Fibroblast of lung (primary cell): ENCODE measurements around the gene ITPRID1.

Source experiments
- CTCF ChIP-seq, 2 donors: IDR thresholded peaks in 1 of 2; conservative IDR thresholded peaks in 1 of 2; 1 replicate in 1 of 2; 2 replicates in 1 of 2; pipeline ENCODE4 v1.5.1; 2011 to 2012; ENCODE audit warnings: low read length in 2 of 2, control low read depth in 1 of 2, inconsistent platforms in 1 of 2, low read depth in 1 of 2, mild to moderate bottlenecking in 1 of 2
- EZH2 ChIP-seq: IDR thresholded peaks from 2 replicates; pipeline ENCODE4 v1.5.1; 2012; ENCODE audit warnings: low read length, control low read depth, mild to moderate bottlenecking; ENCODE audit errors: missing control alignments

GRCh38 chr7:31664890-31665289, 151.0 kb downstream of the ITPRID1 start:
- TF ChIP-seq EZH2 (no peak), CTCF (conservative IDR thresholded peaks at IDR 0.05 in 1 of 2, IDR thresholded peaks at IDR 0.05 in 1 of 2; ENCODE audit: low read depth in 1 of 2, low read length in 2 of 2) (no peak)
